CD4-positive, alpha-beta T cell treated with Interleukin-21 for 1 hour (primary cell): ENCODE data around the gene CTXN1.

Experiments used
- DNase-seq: peaks from one replicate; pipeline ENCODE4 v3.0.0-alpha.2; 2020

Gene CTXN1

DNA sequence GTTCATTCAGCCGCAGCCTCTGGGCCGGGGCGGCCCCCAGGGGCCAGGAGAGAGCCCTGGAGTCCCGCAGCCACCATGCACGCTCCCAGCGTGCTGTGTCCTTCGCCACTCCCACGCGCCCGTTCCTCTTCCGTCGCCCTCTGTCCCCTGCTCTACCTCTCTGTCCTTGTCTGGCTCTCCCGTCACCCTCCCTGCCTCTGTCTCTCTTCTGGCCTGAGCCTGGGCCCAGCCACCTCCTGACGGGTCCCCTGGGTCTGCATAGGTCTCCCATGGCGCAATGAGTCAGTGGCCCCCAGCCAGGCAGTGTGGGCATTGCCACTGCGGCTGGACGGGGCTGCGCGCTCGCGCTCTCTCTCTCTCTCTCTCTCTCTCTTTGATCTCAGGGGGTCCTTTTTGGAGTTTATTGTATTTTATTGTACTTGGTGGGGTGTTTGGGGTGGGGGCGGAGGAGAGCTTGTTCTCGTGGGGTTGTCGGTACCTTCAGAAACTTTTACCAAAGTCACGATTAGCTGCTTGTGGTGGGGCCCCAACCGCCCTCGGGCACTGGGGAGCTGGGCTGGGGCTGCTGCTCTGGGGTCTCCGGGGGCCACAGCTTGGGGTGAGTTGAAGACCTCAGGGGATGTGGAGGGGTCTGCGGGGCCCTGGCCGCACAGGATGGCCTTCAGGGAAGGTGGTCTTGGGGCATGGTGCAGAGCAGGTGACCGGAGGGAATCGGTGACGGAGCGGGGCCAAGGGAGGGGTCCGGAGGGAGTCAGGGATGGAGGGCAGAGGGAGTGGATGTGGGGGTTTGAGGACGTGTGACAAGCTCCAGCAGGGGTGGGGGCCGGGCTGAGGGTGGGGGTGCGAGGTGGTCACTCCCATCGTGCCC, 13.0 kb downstream of the CTXN1 start:
- DNase-seq: no peak

DNA sequence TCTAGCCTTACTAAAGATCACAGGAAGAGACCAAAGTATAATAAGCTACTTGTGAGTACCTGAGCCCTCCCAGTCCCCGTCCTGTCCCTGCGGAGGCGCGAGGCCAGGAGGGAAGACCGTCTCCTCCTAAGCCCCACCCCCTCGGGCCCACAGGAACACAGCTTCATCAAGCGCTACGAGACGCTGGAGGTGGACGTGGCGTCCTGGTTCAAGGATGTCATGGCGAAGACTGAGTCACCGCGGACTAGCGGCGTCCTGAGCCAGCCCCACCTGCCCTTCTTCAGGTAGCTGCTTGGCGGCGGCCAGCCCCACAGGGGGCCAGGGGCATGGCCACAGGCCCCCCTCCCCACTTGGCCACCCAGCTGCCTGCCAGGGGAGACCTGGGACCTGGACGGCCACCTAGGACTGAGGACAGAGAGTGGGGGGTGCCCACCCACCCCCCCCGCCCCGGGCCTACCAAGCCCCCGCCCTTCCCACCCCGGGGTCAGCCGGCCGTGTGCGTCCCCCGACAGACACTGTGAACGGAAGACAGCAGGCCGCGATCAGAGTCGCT, 13.7 kb downstream of the CTXN1 start:
- DNase-seq: no peak

DNA sequence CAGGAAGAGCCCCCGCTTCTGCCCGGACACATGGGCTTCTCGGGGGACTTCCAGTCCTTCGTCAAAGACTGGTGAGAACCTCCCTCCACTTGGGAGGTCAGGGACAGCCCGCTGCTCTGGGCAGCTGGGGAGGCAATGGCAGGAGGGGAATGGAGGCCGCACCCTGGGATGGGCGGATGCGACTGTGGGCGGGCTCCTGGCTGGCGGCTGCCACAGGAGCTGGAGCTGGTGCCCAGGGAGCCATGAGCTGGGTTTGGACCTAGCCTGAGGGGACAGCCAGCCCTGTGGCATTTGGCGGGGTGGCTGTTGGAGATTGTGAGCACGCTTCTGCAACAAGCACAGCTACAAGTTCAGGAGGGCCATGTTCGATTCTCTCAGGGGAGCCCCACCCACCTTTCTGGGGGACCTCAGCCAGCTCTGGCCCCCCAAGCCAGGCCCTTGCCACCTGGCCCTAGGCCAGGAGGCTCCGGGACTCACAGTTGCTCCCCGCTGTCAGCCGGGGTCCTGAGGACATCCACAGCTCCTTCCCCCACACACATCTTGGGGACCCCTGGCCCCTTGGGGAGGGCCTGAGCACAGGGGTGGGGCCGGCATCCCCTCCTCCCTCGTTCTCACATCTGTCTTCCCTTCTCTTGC, 14.3 kb downstream of the CTXN1 start:
- no peak for DNase-seq

DNA sequence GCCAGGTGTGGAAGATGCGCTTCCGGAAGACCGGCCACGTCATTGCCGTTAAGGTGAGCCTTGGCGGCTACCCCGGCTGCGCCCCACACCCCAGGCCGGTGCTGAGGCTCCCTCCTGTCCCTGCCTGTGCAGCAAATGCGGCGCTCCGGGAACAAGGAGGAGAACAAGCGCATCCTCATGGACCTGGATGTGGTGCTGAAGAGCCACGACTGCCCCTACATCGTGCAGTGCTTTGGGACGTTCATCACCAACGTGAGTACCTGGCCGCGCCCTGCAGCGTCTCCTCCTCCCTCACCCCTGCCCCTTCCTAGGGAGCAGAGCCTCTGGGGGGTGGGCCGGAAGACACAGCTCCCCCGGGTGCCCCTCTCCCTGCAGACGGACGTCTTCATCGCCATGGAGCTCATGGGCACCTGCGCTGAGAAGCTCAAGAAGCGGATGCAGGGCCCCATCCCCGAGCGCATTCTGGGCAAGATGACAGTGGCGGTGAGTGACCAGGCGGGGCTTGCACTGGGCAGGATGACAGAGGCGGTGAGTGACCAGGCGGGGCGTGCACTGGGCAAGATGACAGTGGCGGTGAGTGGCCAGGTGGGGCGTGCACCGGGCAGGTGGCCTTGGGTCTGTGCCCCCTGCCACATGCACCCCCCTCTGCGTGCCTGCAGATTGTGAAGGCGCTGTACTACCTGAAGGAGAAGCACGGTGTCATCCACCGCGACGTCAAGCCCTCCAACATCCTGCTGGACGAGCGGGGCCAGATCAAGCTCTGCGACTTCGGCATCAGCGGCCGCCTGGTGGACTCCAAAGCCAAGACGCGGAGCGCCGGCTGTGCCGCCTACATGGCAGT, 15.4 kb downstream of the CTXN1 start:
- DNase-seq: no peak

DNA sequence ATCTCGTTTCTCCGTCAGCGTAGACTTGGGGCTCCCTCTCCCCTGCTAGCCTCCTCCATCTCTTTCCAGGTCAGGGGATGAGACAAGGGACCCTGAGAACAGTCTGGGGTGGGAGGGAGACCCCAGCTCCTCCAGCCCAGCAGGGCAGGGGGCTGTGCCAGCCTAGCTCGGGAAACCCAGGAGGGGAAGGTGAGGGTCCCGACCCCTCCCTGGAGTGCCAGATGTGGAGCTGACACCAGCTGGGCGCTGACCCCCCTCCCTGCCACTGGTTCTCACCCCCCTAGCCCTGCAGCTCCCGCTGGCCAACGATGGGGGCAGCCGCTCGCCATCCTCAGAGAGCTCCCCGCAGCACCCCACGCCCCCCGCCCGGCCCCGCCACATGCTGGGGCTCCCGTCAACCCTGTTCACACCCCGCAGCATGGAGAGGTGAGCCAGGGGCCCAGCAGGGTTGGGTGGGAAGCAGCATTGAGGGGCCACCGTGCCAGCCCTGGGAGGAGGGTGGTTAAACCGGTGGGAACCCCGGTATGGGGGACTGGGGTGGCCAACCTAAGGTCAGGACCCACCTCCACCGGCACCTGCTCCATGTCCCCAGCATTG, 16.4 kb downstream of the CTXN1 start:
- DNase-seq: no peak

DNA sequence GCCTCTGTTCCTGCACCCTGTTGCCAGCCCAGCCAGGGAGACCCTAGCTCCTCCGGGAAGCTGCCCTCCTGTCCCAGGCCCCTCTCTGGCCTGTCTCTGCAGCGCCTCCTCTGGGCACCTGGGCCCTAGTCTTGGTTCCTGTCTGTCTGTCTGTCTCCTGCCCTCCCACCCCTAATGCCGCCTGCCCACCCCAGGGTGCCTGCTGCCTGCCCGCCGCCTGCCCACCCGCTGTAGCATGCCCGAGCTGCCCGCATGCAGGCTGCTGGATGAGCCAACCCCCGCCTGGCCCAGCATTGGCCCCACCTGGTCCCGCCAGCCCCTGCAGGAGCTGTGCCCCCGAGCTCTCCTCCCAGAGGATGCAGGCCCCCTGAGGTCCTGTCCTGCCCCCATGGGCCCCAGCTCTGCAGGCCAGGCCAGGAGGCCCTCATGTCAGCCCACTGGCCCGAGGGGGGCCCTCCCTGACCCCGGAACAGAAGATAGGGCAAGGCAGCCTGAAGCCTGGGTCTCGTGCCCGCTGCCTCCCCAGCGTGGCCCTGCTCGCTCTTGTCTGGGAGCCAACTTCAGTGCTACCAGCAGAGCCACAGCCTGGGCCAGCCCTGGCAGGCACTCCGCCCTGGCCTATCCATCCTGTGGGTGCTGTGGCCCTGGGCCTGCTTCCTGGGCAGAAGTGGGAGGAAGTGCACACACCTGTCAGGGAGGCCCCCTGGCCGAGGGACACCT, 17.0 kb downstream of the CTXN1 start:
- DNase-seq: no peak

DNA sequence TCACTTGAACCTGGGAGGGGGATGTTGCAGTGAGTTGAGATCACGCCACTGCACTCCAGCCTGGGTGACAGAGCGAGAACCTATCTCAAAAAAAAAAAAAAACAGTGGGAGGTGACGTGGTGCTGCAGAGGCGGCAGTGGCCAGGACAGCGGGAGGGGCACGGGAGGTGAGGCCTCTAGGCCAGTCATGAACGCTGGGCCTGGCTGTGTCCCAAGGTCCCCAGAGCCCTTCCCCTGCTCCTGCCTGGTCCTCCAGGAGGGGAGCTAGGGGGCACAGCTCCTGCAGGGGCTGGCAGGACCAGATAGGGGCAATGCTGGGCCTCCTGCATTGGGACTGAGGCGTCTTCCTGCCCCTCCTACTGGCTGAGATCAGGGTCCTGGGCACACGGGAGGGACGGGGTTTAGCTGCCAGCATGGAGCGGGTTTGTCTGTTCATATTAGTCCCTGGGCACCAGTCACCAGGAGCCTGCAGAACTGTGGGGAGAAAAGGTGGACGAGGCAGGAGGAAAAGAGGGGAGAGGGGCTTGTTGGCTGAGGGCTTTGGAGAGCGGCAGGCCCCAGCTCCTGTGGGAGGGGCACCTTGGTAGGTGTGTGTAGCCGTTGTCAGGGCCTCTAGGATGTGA, 17.7 kb downstream of the CTXN1 start:
- DNase-seq: no peak

DNA sequence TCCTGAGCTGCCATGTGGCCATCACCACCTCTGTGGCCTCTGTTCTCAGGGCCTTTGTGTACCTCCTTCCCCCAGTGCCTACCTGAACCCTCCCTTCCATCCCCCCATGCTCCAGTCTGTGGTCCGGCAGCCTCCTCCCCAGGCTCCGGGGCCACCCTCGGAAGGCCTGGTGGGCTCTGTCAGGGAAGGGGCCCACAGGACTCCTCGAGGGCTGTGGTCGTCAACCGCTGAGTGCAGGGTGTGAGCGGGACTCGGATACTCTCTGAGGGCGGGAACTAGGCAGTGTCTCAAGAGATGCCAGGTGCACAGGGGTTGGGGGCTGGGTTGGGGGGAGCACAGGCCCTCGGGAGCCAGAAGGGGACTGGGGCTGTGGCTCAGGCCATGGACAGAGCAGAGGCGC, 18.4 kb downstream of the CTXN1 start:
- DNase-seq: no peak

DNA sequence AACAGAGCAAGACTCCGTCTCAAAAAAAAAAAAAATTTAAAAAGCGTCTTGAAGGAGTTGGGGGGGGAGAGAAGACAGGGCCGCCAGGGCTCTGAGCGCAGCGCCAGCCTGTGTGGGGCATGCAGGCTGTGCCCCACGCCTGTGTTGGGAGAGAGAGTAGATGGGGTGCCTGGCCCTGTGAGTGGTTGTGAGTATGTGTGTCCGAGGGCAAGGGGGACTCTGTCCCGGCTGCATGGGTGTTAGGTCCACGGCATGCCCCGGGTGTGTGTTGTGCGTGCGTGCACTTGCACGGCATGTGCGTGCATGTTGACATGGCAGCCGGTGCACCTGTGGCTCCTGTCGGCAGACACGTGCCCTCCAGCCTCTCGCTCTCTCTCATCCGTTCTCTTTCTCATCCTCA, 18.8 kb downstream of the CTXN1 start:
- DNase-seq: no peak

DNA sequence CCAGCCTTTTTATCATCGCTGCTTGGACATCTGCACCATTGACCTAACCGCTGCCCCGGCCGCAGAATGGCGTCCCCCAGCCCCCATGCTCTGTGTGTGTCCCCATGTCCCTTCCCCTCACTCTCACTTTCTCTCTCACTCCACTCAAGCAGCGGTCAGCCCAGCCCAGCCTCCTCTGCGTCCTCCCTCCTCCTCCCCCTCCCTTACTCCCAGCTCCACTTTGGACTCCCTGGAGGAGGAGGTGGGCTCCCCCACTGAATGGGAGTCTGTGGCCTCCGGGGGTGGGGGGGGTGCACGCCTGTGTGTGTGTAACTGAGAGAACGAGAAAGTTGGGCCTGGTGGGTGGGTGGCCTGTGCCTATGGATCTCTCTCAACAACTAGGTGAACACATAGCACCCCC, 20.1 kb downstream of the CTXN1 start:
- DNase-seq: no peak

DNA sequence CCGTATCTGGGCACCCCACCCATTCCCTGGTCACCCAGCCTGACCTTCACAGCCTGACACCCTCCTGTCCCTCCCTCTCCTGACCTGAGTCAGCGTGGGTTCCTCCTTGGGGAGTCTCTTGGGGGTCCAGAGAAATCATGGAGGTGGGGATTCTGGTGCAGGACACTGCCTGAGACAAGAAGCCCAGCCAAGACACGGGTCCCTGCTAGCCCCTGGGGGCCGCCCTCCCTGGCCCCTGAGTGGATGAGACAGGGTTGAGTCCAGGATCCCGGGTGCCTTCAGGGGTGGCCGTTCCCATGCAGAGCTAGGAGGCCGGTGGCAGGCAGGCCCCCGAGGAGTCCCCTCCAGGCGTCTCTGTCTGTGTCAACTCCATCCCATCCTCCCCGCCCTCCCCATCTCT, 20.7 kb downstream of the CTXN1 start:
- DNase-seq: no peak

DNA sequence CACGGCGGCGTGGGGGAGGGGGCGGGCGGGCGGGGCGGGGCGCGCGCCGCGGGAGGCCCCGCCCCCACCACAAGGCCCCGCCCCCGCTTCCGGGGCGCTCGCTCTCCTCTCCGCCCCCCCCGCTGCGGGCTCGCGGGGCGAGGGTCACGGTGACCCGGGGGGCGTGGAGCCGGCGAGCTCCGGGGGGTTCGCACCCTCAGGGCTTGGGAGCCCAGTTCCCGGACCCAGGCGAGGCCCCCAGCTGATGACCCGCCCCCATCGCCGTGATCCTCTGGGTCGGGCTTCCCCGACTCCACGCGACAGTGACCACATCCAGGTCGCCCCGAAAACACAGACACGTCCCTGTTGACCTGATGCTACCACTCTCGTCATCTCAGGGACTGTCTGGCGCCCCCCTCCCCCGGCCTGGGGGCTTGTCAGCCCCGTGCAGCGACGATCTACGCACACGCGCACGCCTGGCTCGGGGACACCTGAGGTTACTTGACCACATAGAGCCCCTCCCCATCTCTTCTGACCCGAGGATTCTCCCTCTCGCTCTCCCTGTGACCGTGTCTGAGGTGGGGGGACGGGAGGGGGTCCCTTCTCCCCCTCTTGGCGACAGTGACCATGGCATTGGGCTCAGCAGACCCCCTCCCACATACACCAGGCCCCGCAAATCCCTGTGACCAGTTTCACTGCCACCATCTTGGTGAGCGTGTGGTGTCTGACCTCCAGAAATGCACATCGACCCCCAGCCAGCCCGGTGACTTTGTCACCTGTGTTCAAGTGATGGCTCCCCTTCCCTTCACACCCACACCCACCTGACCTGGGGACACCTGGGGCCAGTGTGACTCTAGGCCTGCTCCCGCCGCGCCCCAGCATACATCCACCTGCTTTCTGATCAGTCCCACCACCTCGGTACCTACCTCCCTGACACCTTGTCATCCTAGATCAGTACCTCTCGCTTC, 21.6 kb downstream of the CTXN1 start:
- peak; percentile 91 for DNase-seq

DNA sequence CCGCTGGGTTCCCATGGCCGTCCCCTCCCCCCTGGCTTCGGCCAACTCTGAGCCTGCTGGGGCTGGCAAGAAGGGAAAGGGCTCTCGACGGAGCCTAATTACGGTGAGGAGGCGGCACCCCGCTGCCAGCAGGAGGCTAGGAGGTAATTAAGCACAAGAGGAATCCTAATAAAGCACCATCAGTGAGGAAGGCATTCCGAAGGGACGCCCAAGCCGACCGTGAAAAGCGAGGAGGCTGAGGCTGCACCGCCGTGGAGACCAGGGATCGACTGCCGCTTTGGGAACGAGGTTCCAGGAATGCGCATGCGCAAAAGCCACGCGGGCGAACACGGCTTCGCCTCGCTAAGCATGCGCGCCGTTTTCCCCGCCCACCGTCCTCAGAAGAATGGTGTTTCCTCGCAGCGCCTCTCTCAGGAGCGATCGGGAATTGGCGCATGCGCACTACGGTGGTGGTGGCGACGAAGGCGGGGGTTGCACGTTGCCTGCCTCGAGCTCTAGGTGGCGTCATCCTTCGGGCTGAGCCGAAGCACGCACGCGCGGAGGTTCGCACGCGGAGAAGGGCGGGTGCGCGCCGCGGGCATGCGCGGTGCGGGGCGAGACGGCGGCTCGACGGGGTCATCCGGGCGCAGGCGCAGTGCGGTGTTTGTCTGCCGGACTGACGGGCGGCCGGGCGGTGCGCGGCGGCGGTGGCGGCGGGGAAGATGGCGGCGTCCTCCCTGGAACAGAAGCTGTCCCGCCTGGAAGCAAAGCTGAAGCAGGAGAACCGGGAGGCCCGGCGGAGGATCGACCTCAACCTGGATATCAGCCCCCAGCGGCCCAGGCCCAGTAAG, 22.5 kb downstream of the CTXN1 start, which contains the start of gene MAP2K7:
Gene MAP2K7 (plus strand): TSS at position 634 of the 830 bp plus-strand sequence. CDS start 68 bp downstream, at position 702.
- DNase-seq: peak; percentile 100

DNA sequence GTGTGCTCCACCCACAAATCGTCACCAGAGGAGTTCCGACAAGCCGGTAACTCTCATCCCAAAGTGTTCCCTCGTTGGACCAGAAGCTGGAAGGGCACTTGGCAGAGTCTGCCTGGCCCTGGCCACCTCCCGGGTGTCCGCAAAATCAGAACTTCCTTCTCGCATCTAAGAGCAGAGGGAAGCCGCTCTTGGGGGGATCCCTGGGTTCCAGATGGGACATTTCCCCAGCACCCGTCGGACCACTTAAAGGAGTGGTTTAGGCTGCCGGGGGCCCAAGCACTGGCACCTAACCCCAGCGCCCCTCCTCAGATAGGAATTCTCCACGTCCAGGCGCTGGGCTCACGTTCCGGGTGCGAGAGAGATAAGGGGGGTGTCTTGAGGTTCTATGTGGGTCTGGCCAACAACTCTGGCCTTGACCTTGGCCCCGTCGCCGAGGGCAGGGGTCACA, 23.1 kb downstream of the CTXN1 start:
- DNase-seq: no peak

DNA sequence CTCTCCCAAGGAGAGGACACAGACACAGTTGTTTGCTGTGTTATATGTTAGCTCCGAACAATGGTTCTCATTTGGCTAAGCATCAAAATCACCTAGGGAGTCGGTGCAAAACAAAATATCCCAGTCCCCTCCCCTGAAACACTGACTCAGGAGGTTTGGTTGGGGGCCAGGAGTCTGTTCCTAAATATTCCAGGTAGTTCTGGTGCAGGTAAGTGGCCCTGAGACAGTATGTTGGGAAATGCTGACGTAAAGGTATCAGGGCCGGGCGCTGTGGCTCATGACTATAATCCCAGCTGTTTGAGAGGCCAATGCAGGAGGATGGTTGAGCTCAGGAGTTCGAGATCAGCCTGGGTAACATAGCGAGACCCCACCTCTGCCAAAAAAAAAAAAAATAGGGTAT, 24.6 kb downstream of the CTXN1 start:
- no peak for DNase-seq

DNA sequence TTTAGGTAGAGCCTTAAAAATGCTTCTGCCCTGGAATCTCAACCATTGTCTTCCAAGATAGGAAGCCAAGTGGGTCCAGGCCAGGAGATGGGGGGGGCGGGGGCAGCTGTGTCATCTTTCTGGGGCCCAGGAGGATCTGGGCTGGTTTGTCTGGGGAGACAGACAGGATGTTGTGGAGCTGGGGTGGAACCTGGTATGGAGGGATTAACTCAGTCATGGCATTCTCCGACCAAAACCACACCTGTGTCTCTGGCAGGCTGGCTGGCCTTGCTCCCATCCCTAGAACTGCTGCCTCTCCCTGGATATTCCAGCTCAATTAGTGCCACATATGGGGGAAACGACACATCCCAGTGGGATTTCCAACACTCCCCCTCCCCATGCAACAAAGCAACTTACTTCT, 25.0 kb downstream of the CTXN1 start:
- DNase-seq: no peak

DNA sequence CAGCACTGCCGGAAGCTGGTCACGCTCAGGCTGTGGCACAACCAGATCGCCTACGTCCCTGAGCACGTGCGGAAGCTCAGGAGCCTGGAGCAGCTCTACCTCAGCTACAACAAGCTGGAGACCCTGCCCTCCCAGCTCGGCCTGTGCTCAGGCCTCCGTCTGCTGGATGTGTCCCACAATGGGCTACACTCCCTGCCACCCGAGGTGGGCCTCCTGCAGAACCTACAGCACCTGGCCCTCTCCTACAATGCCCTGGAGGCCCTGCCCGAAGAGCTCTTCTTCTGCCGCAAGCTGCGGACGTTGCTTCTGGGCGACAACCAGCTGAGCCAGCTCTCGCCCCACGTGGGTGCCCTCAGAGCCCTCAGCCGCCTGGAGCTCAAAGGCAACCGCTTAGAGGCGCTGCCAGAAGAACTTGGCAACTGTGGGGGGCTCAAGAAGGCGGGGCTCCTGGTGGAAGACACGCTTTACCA, 25.5 kb downstream of the CTXN1 start:
- DNase-seq: no peak

DNA sequence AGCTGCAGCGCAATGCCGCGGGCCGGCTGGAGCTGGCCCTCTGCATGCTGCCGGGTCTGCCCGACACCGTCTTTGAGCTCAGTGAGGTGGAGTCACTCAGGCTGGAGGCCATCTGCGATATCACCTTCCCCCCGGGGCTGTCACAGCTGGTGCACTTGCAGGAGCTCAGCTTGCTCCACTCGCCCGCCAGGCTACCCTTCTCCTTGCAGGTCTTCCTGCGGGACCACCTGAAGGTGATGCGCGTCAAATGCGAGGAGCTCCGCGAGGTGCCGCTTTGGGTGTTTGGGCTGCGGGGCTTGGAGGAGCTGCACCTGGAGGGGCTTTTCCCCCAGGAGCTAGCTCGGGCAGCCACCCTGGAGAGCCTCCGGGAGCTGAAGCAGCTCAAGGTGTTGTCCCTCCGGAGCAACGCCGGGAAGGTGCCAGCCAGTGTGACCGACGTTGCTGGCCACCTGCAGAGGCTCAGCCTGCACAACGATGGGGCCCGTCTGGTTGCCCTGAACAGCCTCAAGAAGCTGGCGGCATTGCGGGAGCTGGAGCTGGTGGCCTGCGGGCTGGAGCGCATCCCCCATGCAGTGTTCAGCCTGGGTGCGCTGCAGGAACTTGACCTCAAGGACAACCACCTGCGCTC, 26.1 kb downstream of the CTXN1 start:
- no peak for DNase-seq

DNA sequence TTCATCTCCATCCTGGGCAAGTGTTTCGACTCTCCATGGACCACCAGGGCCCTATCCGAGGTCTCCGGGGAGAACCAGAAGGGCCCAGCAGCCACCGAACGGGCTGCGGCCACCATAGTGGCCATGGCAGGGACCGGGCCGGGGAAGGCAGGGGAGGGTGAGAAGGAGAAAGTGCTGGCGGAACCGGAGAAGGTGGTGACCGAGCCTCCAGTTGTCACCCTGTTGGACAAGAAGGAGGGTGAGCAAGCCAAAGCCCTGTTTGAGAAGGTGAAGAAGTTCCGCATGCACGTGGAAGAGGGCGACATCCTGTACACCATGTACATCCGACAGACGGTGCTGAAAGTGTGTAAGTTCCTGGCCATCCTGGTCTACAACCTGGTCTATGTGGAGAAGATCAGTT, 27.0 kb downstream of the CTXN1 start:
- no peak for DNase-seq
